ENCODE data around the gene ARHGAP18. TPM values are rescaled to one million over a fixed set of nuclear protein-coding genes. Genes with fewer than 3 reads are reported as not detected.

ARHGAP18 gene
- total RNA-seq, 1 donor: 14.3 TPM

- no peaks in the 10 kb centered on the region for H3K9me3 ChIP-seq (ENCODE audit: low read depth, low read length)
- H3K4me3 ChIP-seq (ENCODE audit: low read length): no peak overlapping the region
Measured at GRCh38 chr6:129672881-129673631, 36.9 kb downstream of the ARHGAP18 start.

GRCh38 chr6:129672341-129672682 lies 37.7 kb downstream of the ARHGAP18 start:
- H3K27me3 ChIP-seq (ENCODE audit: insufficient read depth, low read length): no peaks in the 10 kb centered on the region
- H3K4me1 ChIP-seq (ENCODE audit: insufficient read depth, low read length): peaks cover 25% of the 10 kb centered on the region
- H3K4me3 ChIP-seq (ENCODE audit: low read length): no peak overlapping the region
- no peaks in the 10 kb centered on the region for H3K9me3 ChIP-seq (ENCODE audit: low read depth, low read length)

More at GRCh38 chr6:129672881-129673631, 36.9 kb downstream of the ARHGAP18 start:
- Histone ChIP-seq H3K4me1 (ENCODE audit: insufficient read depth, low read length) (peaks cover 25% of the 10 kb centered on the region), H3K27me3 (ENCODE audit: insufficient read depth, low read length) (no peaks in the 10 kb centered on the region)

GRCh38 chr6:129671442-129672340 lies 38.3 kb downstream of the ARHGAP18 start:
- peaks cover 25% of the 10 kb centered on the region for H3K4me1 ChIP-seq (ENCODE audit: insufficient read depth, low read length)
- no peaks in the 10 kb centered on the region for H3K27me3 ChIP-seq (ENCODE audit: insufficient read depth, low read length)
- H3K4me3 ChIP-seq (ENCODE audit: low read length): no peak overlapping the region
- H3K9me3 ChIP-seq (ENCODE audit: low read depth, low read length): no peaks in the 10 kb centered on the region

GRCh38 chr6:129670634-129671033 lies 39.3 kb downstream of the ARHGAP18 start:
- Histone ChIP-seq H3K9me3 (ENCODE audit: low read depth, low read length) (no peaks in the 10 kb centered on the region), H3K27me3 (ENCODE audit: insufficient read depth, low read length) (no peaks in the 10 kb centered on the region), H3K4me1 (ENCODE audit: insufficient read depth, low read length) (peaks cover 25% of the 10 kb centered on the region), H3K4me3 (ENCODE audit: low read length) (no peak overlapping the region)

GRCh38 chr6:129667621-129668020 lies 42.4 kb downstream of the ARHGAP18 start:
- H3K27me3 ChIP-seq (ENCODE audit: insufficient read depth, low read length): no peaks in the 10 kb centered on the region
- no peak overlapping the region for H3K4me3 ChIP-seq (ENCODE audit: low read length)
- H3K4me1 ChIP-seq (ENCODE audit: insufficient read depth, low read length): peaks cover 15% of the 10 kb centered on the region
- no peaks in the 10 kb centered on the region for H3K9me3 ChIP-seq (ENCODE audit: low read depth, low read length)

- H3K4me3 ChIP-seq (ENCODE audit: low read length): no peak overlapping the region
- peaks cover 9% of the 10 kb centered on the region for H3K4me1 ChIP-seq (ENCODE audit: insufficient read depth, low read length)
- no peaks in the 10 kb centered on the region for H3K27me3 ChIP-seq (ENCODE audit: insufficient read depth, low read length)
- H3K9me3 ChIP-seq (ENCODE audit: low read depth, low read length): no peaks in the 10 kb centered on the region
Measured at GRCh38 chr6:129667034-129667433, 42.9 kb downstream of the ARHGAP18 start.

GRCh38 chr6:129665555-129665954 lies 44.4 kb downstream of the ARHGAP18 start:
- H3K27me3 ChIP-seq (ENCODE audit: insufficient read depth, low read length): no peaks in the 10 kb centered on the region
- H3K4me3 ChIP-seq (ENCODE audit: low read length): no peak overlapping the region
- H3K9me3 ChIP-seq (ENCODE audit: low read depth, low read length): no peaks in the 10 kb centered on the region
- no peaks in the 10 kb centered on the region for H3K4me1 ChIP-seq (ENCODE audit: insufficient read depth, low read length)

- H3K27me3 ChIP-seq (ENCODE audit: insufficient read depth, low read length): no peaks in the 10 kb centered on the region
- H3K4me1 ChIP-seq (ENCODE audit: insufficient read depth, low read length): no peaks in the 10 kb centered on the region
- H3K4me3 ChIP-seq (ENCODE audit: low read length): no peak overlapping the region
- no peaks in the 10 kb centered on the region for H3K9me3 ChIP-seq (ENCODE audit: low read depth, low read length)
Measured at GRCh38 chr6:129663531-129663930, 46.4 kb downstream of the ARHGAP18 start.

- H3K9me3 ChIP-seq (ENCODE audit: low read depth, low read length): no peaks in the 10 kb centered on the region
- H3K4me1 ChIP-seq (ENCODE audit: insufficient read depth, low read length): no peaks in the 10 kb centered on the region
- H3K27me3 ChIP-seq (ENCODE audit: insufficient read depth, low read length): no peaks in the 10 kb centered on the region
- H3K4me3 ChIP-seq (ENCODE audit: low read length): no peak overlapping the region
Measured at GRCh38 chr6:129662980-129663431, 47.0 kb downstream of the ARHGAP18 start.

- Histone ChIP-seq H3K27me3 (ENCODE audit: insufficient read depth, low read length) (no peaks in the 10 kb centered on the region), H3K4me1 (ENCODE audit: insufficient read depth, low read length) (peaks cover 3% of the 10 kb centered on the region), H3K9me3 (ENCODE audit: low read depth, low read length) (no peaks in the 10 kb centered on the region), H3K4me3 (ENCODE audit: low read length) (no peak overlapping the region)
Measured at GRCh38 chr6:129662406-129662766, 47.6 kb downstream of the ARHGAP18 start.

- Histone ChIP-seq H3K9me3 (ENCODE audit: low read depth, low read length) (no peaks in the 10 kb centered on the region), H3K27me3 (ENCODE audit: insufficient read depth, low read length) (no peaks in the 10 kb centered on the region), H3K4me1 (ENCODE audit: insufficient read depth, low read length) (peaks cover 5% of the 10 kb centered on the region), H3K4me3 (ENCODE audit: low read length) (no peak overlapping the region)
Measured at GRCh38 chr6:129661536-129662405, 48.2 kb downstream of the ARHGAP18 start.

- no peaks in the 10 kb centered on the region for H3K9me3 ChIP-seq (ENCODE audit: low read depth, low read length)
- peaks cover 5% of the 10 kb centered on the region for H3K4me1 ChIP-seq (ENCODE audit: insufficient read depth, low read length)
- no peaks in the 10 kb centered on the region for H3K27me3 ChIP-seq (ENCODE audit: insufficient read depth, low read length)
- H3K4me3 ChIP-seq (ENCODE audit: low read length): no peak overlapping the region
Measured at GRCh38 chr6:129660346-129660676, 49.7 kb downstream of the ARHGAP18 start.

GRCh38 chr6:129659590-129660345 lies 50.2 kb downstream of the ARHGAP18 start:
- Histone ChIP-seq H3K9me3 (ENCODE audit: low read depth, low read length) (no peaks in the 10 kb centered on the region), H3K4me3 (ENCODE audit: low read length) (no peak overlapping the region), H3K4me1 (ENCODE audit: insufficient read depth, low read length) (peaks cover 5% of the 10 kb centered on the region), H3K27me3 (ENCODE audit: insufficient read depth, low read length) (no peaks in the 10 kb centered on the region)

GRCh38 chr6:129659167-129659566 lies 50.8 kb downstream of the ARHGAP18 start:
- no peak overlapping the region for H3K4me3 ChIP-seq (ENCODE audit: low read length)
- H3K9me3 ChIP-seq (ENCODE audit: low read depth, low read length): no peaks in the 10 kb centered on the region
- H3K4me1 ChIP-seq (ENCODE audit: insufficient read depth, low read length): peaks cover 5% of the 10 kb centered on the region

More at GRCh38 chr6:129659167-129659566, 50.8 kb downstream of the ARHGAP18 start:
- H3K27me3 ChIP-seq (ENCODE audit: insufficient read depth, low read length): no peaks in the 10 kb centered on the region

All from mononuclear cell (primary cell).